ENCODE data around the gene HSPB7. TPM values are rescaled to one million over a fixed set of nuclear protein-coding genes. Genes with fewer than 3 reads are reported as not detected.

HSPB7 gene
- total RNA-seq, 1 experiment from 2014 or later: not detected

DNA sequence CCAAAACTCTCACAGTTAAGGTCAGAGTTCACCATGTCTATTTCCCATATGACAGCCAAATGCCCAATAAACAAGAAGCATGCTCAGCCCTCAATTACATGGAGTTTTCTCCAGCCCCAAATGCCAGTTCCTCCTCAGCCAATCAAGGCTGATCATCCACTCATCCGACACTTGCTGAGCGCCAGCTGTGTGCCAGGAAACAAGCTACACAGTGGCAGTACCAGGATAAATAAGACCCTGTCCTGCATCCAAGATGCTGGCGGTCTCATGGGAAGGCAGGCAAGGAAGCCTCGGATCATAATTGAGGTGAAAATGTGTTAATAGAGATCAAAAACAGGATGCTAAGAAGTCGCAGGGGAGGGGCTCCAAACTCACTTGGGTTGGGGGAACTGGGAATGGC is 49.7 kb downstream of the HSPB7 start:
- H2BK12ac ChIP-seq (ENCODE audit: insufficient read length, low read depth, low read length): no peak overlapping the region
- H3K56ac ChIP-seq (ENCODE audit: insufficient read length, low read depth, low read length): no peak overlapping the region
- TF ChIP-seq, protein P1, sequence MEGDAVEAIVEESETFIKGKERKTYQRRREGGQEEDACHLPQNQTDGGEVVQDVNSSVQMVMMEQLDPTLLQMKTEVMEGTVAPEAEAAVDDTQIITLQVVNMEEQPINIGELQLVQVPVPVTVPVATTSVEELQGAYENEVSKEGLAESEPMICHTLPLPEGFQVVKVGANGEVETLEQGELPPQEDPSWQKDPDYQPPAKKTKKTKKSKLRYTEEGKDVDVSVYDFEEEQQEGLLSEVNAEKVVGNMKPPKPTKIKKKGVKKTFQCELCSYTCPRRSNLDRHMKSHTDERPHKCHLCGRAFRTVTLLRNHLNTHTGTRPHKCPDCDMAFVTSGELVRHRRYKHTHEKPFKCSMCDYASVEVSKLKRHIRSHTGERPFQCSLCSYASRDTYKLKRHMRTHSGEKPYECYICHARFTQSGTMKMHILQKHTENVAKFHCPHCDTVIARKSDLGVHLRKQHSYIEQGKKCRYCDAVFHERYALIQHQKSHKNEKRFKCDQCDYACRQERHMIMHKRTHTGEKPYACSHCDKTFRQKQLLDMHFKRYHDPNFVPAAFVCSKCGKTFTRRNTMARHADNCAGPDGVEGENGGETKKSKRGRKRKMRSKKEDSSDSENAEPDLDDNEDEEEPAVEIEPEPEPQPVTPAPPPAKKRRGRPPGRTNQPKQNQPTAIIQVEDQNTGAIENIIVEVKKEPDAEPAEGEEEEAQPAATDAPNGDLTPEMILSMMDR (conservative IDR thresholded peaks at IDR 0.05): no peak
- no peak overlapping the region for H2AFZ ChIP-seq (ENCODE audit: low read length)
- H2BK20ac ChIP-seq (ENCODE audit: low read depth, low read length, poor library complexity, severe bottlenecking): no peak overlapping the region
- Mint-ChIP-seq H3K36me3 (ENCODE audit: insufficient read depth in 1 of 3, low read depth in 3 of 3) (peaks cover 24 to 44% (median 34%) of the 10 kb centered on the region in 3 experiments), H3K4me1 (no peaks in the 10 kb centered on the region), H3K9me3 (peaks cover 4 to 11% of the 10 kb centered on the region in 2 experiments; a peak in 4 of 5 replicates), H3K27me3 (ENCODE audit: low read depth) (peaks cover 2% of the 10 kb centered on the region; the same call in 1 of the 2 replicates), H3K27ac (no peak overlapping the region), H3K4me3 (no peak overlapping the region)
- H3K23ac ChIP-seq (ENCODE audit: insufficient read length, low read depth, low read length): no peak overlapping the region
- no peaks in the 10 kb centered on the region for H3K23me2 ChIP-seq (ENCODE audit: insufficient read length, low read depth, low read length, poor library complexity, severe bottlenecking)
- no peak overlapping the region for H3K27ac ChIP-seq (ENCODE audit: insufficient read length, low read depth, low read length)
- H2AK5ac ChIP-seq (ENCODE audit: insufficient read length, low read length): no peak overlapping the region
- no peaks in the 10 kb centered on the region for H3K4me1 ChIP-seq (ENCODE audit: insufficient read depth, low read length)
- H3K4me2 ChIP-seq (ENCODE audit: insufficient read depth, insufficient read length, low read length): no peak overlapping the region
- no peak overlapping the region for H3K18ac ChIP-seq (ENCODE audit: insufficient read length, low read depth, low read length)
- no peak overlapping the region for H2BK15ac ChIP-seq (ENCODE audit: low read depth, low read length)
- no peak overlapping the region for H4K91ac ChIP-seq (ENCODE audit: insufficient read length, low read depth, low read length)
- H3K4ac ChIP-seq (ENCODE audit: low read depth, low read length): no peak overlapping the region
- no peak for DNase-seq
- no peak overlapping the region for H3T11ph ChIP-seq (ENCODE audit: low read length)
- no CpG with 5 or more reads among the region's 5 CpGs for WGBS (ENCODE audit: extremely low coverage, insufficient read length, low lambda C conversion rate)
- H3K79me1 ChIP-seq (ENCODE audit: insufficient read depth, low read depth, low read length, poor library complexity, severe bottlenecking): no peaks in the 10 kb centered on the region
- H4K5ac ChIP-seq (ENCODE audit: insufficient read length, low read depth, low read length): no peak overlapping the region
- H2BK120ac ChIP-seq (ENCODE audit: low read depth, low read length, poor library complexity, severe bottlenecking): no peak overlapping the region
- H3K9me3 ChIP-seq (ENCODE audit: control insufficient read depth, low read depth, low read length): no peaks in the 10 kb centered on the region
- H4K20me1 ChIP-seq (ENCODE audit: control insufficient read depth, insufficient read depth, insufficient read length): no peaks in the 10 kb centered on the region
- H2BK5ac ChIP-seq (ENCODE audit: insufficient read length, low read length): no peak overlapping the region
- H4K8ac ChIP-seq (replicated peaks; ENCODE audit: insufficient read length, low read depth, low read length): no peak overlapping the region
- no peaks in the 10 kb centered on the region for H3K27me3 ChIP-seq (ENCODE audit: insufficient read depth, low read length)
- H3K14ac ChIP-seq (ENCODE audit: insufficient read depth, low read length): no peak overlapping the region
- H3K79me2 ChIP-seq (ENCODE audit: insufficient read depth, low read length): no peaks in the 10 kb centered on the region
- no peak overlapping the region for H3K9ac ChIP-seq (ENCODE audit: extremely low read depth, insufficient read length, low read length)
